Activated naive CD4-positive, alpha-beta T cell treated with Interleukin-2 at 50 U/mL for 16 hours (primary cell): ENCODE data around the gene LPP.
"Not testable (repeated sequence)": the region's sequence is repeated elsewhere in the genome, so short reads cannot be mapped to it uniquely, and the experiment has no call there.

Experiments used
- DNase-seq: peaks from one replicate; pipeline ENCODE4 v3.0.0-alpha.2; 2020

Gene LPP

GRCh38 chr3:188617988-188618701 lies 464.2 kb downstream of the LPP start:
- no peak for DNase-seq

GRCh38 chr3:188620752-188621151 lies 466.8 kb downstream of the LPP start:
- DNase-seq: no peak

- no peak for DNase-seq
These were observed 470.4 kb downstream of the LPP start for GRCh38 chr3:188624384-188624783.

GRCh38 chr3:188624828-188625227 lies 470.9 kb downstream of the LPP start:
- DNase-seq: no peak

- DNase-seq: no peak
These were observed 473.7 kb downstream of the LPP start for GRCh38 chr3:188627652-188628051.

- no peak for DNase-seq
These were observed 477.5 kb downstream of the LPP start for GRCh38 chr3:188631291-188632010.

- no peak for DNase-seq
These were observed 479.2 kb downstream of the LPP start for GRCh38 chr3:188633206-188633605.

GRCh38 chr3:188634285-188634684 lies 480.3 kb downstream of the LPP start:
- no peak for DNase-seq

- no peak for DNase-seq
These were observed 481.5 kb downstream of the LPP start for GRCh38 chr3:188635258-188636042.

GRCh38 chr3:188636292-188636691 lies 482.3 kb downstream of the LPP start:
- not testable (repeated sequence) for DNase-seq

GRCh38 chr3:188641076-188641475 lies 487.1 kb downstream of the LPP start:
- DNase-seq: no peak

- no peak for DNase-seq
These were observed 489.8 kb downstream of the LPP start for GRCh38 chr3:188643736-188644135.

GRCh38 chr3:188646592-188646991 lies 492.6 kb downstream of the LPP start:
- DNase-seq: no peak

- DNase-seq: no peak
These were observed 493.3 kb downstream of the LPP start for GRCh38 chr3:188647237-188647636.

- DNase-seq: no peak
These were observed 495.6 kb downstream of the LPP start for GRCh38 chr3:188649521-188649920.

GRCh38 chr3:188656196-188656982 lies 502.4 kb downstream of the LPP start:
- no peak for DNase-seq

- no peak for DNase-seq
These were observed 504.6 kb downstream of the LPP start for GRCh38 chr3:188658606-188659005.

GRCh38 chr3:188659449-188660090 lies 505.6 kb downstream of the LPP start:
- DNase-seq: no peak

- no peak for DNase-seq
These were observed 506.5 kb downstream of the LPP start for GRCh38 chr3:188660415-188660814.

- DNase-seq: no peak
These were observed 507.8 kb downstream of the LPP start for GRCh38 chr3:188661806-188662205.

GRCh38 chr3:188662214-188662613 lies 508.3 kb downstream of the LPP start:
- no peak for DNase-seq

- no peak for DNase-seq
These were observed 508.8 kb downstream of the LPP start for GRCh38 chr3:188662795-188663194.
